Activated naive CD8-positive, alpha-beta T cell treated with anti-CD3 and anti-CD28 coated beads for 36 hours (primary cell): ENCODE measurements around the gene HCFC1. TPM values are rescaled to one million over a fixed set of nuclear protein-coding genes. Genes with fewer than 3 reads are reported as not detected.

Experiments used
- DNase-seq: peaks from one replicate; pipeline ENCODE4 v3.0.0; 2021
- H3K27ac Mint-ChIP-seq: one replicate; pipeline ENCODE4 v1.8.0; 2022; ENCODE audit warnings: mild to moderate bottlenecking, moderate library complexity, mixed read lengths
- H3K27me3 Mint-ChIP-seq: one replicate; pipeline ENCODE4 v1.8.0; 2022; ENCODE audit warnings: mild to moderate bottlenecking, mixed read lengths
- H3K36me3 Mint-ChIP-seq: one replicate; pipeline ENCODE4 v1.8.0; 2021; ENCODE audit warnings: mild to moderate bottlenecking, mixed read lengths
- H3K4me1 Mint-ChIP-seq: one replicate; pipeline ENCODE4 v1.8.0; 2021; ENCODE audit warnings: mixed read lengths
- H3K4me3 Mint-ChIP-seq: one replicate; pipeline ENCODE4 v1.8.0; 2022; ENCODE audit warnings: mild to moderate bottlenecking, moderate library complexity, mixed read lengths
- H3K9me3 Mint-ChIP-seq: one replicate; pipeline ENCODE4 v1.8.0; 2022; ENCODE audit warnings: mixed read lengths
- total RNA-seq, 2 experiments: library from RNA; stranded (reverse); gene quantifications; one replicate each; pipeline ENCODE4 v1.2.3, GENCODE V29; 2021

HCFC1 gene
- total RNA-seq, 2 experiments from 2014 or later = 140 to 142 TPM

- H3K36me3 Mint-ChIP-seq = peaks cover 29% of the 10 kb centered on the region
- no peaks in the 10 kb centered on the region for H3K9me3 Mint-ChIP-seq
- H3K4me3 Mint-ChIP-seq = peak within 1 kb of the TSS; percentile 100
- peaks cover 22% of the 10 kb centered on the region for H3K4me1 Mint-ChIP-seq
- peak; percentile 90 for DNase-seq
- no peaks in the 10 kb centered on the region for H3K27me3 Mint-ChIP-seq
- H3K27ac Mint-ChIP-seq = peak within 1 kb of the TSS; percentile 100
Observed at GRCh38 chrX:153972368-153973126, 929 bp upstream of the HCFC1 start, which contains the start of gene TMEM187. Gene TMEM187, plus strand, starts transcription at chrX:153972754. Its CDS starts 9,309 bp downstream, at chrX:153982063.

GRCh38 chrX:153971124-153971449, 531 bp downstream of the HCFC1 start:
- Mint-ChIP-seq H3K36me3 (peaks cover 39% of the 10 kb centered on the region), H3K9me3 (no peaks in the 10 kb centered on the region), H3K27ac (peak overlapping the region; percentile 100), H3K27me3 (no peaks in the 10 kb centered on the region), H3K4me3 (peak overlapping the region; percentile 100), H3K4me1 (peaks cover 35% of the 10 kb centered on the region)
- DNase-seq = peak; percentile 85

DNA sequence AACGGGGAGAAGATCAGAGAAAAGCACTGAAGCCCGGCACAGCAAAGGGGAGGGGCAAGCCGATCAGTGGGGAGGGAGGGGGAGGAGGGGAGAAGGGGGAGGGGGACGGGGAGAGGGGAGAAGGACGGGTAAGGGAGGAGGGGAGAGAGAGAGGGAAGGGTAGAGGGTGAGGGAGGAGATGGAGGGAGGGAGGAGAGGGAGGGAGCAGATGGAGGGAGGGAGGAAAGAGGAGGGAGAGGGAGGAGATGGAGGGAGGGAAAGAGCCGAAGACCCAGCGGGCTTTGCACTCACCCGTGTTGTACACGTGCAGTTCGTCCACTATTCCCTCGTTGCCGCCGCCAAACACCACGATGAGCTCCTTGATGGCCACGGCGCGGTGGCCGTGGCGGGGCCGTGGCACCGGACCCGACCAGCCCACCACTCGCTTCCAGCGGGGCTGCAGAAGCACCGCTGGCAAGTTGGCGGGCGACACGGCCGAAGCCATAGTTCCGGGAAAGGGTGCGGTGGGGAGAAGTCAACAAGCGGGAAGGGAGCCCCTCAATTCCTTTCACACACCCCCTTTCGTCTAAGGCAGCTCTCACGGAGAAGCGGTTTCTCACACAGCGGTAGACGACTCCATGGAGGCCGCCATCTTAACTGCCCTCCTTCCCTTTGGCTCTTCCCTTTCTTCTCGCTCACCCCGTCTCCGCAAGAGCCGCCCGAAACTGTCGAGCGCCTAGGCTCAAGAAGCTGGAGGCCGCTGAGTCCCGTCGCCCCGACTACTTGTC, 1.1 kb downstream of the HCFC1 start:
- peaks cover 33% of the 10 kb centered on the region for H3K4me1 Mint-ChIP-seq
- H3K27me3 Mint-ChIP-seq = no peaks in the 10 kb centered on the region
- H3K9me3 Mint-ChIP-seq = no peaks in the 10 kb centered on the region
- no peak for DNase-seq
- H3K4me3 Mint-ChIP-seq = peak overlapping the region; percentile 100
- peak overlapping the region; percentile 100 for H3K27ac Mint-ChIP-seq
- peaks cover 38% of the 10 kb centered on the region for H3K36me3 Mint-ChIP-seq

DNA sequence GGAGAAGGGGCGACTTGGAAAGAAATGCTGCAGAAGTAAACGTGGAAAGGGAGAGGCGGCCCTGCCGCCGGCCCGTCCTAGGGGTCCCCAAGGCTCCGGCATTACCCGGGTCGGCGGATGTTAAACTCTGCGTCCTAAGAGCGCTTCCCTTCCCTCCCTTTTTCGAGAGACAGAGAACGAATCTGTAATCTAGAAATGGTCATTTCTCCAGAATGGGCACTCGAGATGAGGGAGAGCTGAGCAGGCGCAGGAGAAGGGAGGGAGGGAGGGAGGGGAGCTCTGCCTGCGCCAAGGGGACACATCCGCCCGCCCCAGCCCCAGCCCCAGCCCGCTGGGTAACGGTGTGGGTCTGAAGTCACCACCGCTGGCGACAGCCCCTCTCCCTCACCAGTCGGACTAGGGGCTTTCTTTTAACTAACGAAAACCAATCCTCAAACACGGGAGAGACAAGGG, 1.7 kb downstream of the HCFC1 start:
- H3K36me3 Mint-ChIP-seq = peaks cover 38% of the 10 kb centered on the region
- DNase-seq = no peak

DNA sequence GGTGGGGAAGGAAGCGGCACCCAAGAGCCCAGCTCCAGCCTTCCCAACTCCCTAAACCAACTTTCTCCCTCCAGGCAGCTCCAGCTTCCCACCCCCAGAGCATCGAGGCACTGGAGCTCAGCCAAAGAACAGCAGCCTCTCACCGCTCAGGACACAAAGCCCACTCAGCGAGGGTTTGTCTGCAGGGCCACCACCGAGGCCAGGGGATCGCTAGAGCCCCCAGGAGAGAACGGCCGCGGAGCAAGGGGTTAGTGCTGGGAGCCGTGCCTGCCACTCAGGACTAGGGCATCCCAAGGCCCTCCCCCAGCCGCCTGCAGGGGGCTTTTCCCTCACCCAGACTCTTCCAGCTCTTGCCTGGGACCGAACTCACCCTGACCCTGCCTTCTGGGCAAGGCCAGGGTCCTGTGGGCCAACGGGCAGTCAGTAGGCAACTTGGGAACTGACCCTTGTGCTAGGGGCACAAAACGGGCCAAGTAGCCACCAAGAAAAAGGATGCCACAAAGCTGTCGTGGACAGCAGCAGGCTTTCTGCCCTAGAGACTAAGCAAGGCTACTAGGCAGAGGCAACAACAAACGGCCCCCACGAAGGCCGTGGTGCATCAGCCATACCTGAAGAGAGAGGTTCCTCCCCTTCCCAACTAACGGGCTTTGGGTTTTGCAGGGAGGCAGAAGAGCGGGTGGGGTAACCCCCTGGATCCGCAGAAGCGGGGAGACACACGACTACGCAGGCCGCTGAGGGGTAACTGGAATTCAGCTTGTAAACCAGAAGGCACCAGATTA, 2.3 kb downstream of the HCFC1 start:
- peak overlapping the region; percentile 96 for H3K27ac Mint-ChIP-seq
- H3K9me3 Mint-ChIP-seq = no peaks in the 10 kb centered on the region
- peak overlapping the region; percentile 100 for H3K4me3 Mint-ChIP-seq
- H3K36me3 Mint-ChIP-seq = peaks cover 38% of the 10 kb centered on the region
- H3K27me3 Mint-ChIP-seq = no peaks in the 10 kb centered on the region
- no peak for DNase-seq
- H3K4me1 Mint-ChIP-seq = peaks cover 30% of the 10 kb centered on the region

More for the DNA sequence above, 1.7 kb downstream of the HCFC1 start:
- Mint-ChIP-seq H3K4me3 (peak overlapping the region; percentile 100), H3K27ac (peak overlapping the region; percentile 96), H3K4me1 (peaks cover 35% of the 10 kb centered on the region), H3K27me3 (no peaks in the 10 kb centered on the region), H3K9me3 (no peaks in the 10 kb centered on the region)

GRCh38 chrX:153968754-153969124, 2.9 kb downstream of the HCFC1 start:
- no peaks in the 10 kb centered on the region for H3K27me3 Mint-ChIP-seq
- DNase-seq = peak; percentile 54
- peaks cover 38% of the 10 kb centered on the region for H3K36me3 Mint-ChIP-seq
- peak overlapping the region; percentile 96 for H3K27ac Mint-ChIP-seq
- H3K4me3 Mint-ChIP-seq = peak overlapping the region; percentile 100
- no peaks in the 10 kb centered on the region for H3K9me3 Mint-ChIP-seq
- H3K4me1 Mint-ChIP-seq = peaks cover 27% of the 10 kb centered on the region

DNA sequence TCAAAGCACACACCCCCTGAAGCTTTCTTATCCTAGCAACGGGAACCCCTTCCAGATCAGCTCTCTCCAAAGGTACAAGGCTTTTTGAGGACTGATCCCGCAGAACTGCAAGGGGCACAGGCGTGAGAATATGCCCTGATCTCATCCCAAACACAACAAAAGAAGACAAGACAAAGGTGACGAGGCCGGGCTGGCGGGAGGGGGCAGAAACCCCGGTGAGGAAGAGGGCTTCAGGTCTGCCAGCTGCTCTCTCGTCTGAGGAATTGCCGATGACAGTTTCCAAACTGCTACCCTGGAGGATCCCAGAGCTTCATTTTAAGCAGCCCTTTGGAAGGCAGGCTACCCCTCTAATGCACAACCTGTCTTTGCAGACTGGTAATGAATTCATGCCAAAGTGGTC, 3.4 kb downstream of the HCFC1 start:
- peak overlapping the region; percentile 100 for H3K4me3 Mint-ChIP-seq
- H3K36me3 Mint-ChIP-seq = peaks cover 38% of the 10 kb centered on the region
- no peaks in the 10 kb centered on the region for H3K9me3 Mint-ChIP-seq
- peaks cover 27% of the 10 kb centered on the region for H3K4me1 Mint-ChIP-seq
- H3K27ac Mint-ChIP-seq = peak overlapping the region; percentile 96
- DNase-seq = no peak
- no peaks in the 10 kb centered on the region for H3K27me3 Mint-ChIP-seq

GRCh38 chrX:153967536-153968224, 3.9 kb downstream of the HCFC1 start:
- H3K36me3 Mint-ChIP-seq = peaks cover 40% of the 10 kb centered on the region
- no peaks in the 10 kb centered on the region for H3K9me3 Mint-ChIP-seq
- H3K4me3 Mint-ChIP-seq = peak overlapping the region; percentile 100
- peaks cover 27% of the 10 kb centered on the region for H3K4me1 Mint-ChIP-seq
- H3K27ac Mint-ChIP-seq = peak overlapping the region; percentile 96
- H3K27me3 Mint-ChIP-seq = no peaks in the 10 kb centered on the region
- peak; percentile 41 for DNase-seq

- H3K4me1 Mint-ChIP-seq = peaks cover 27% of the 10 kb centered on the region
- peaks cover 43% of the 10 kb centered on the region for H3K36me3 Mint-ChIP-seq
- H3K27me3 Mint-ChIP-seq = no peaks in the 10 kb centered on the region
- H3K4me3 Mint-ChIP-seq = peak overlapping the region; percentile 100
- H3K27ac Mint-ChIP-seq = peak overlapping the region; percentile 96
- no peaks in the 10 kb centered on the region for H3K9me3 Mint-ChIP-seq
- DNase-seq = peak; percentile 49
Observed at GRCh38 chrX:153966841-153967535, 4.6 kb downstream of the HCFC1 start.

- no peak for DNase-seq
- Mint-ChIP-seq H3K4me3 (peak overlapping the region; percentile 100), H3K4me1 (peaks cover 27% of the 10 kb centered on the region), H3K27ac (peak overlapping the region; percentile 96), H3K27me3 (no peaks in the 10 kb centered on the region), H3K36me3 (peaks cover 41% of the 10 kb centered on the region), H3K9me3 (no peaks in the 10 kb centered on the region)
Observed at GRCh38 chrX:153966283-153966688, 5.3 kb downstream of the HCFC1 start.

- peak overlapping the region; percentile 34 for H3K4me3 Mint-ChIP-seq
- H3K4me1 Mint-ChIP-seq = peaks cover 27% of the 10 kb centered on the region
- H3K36me3 Mint-ChIP-seq = peaks cover 42% of the 10 kb centered on the region
- H3K9me3 Mint-ChIP-seq = no peaks in the 10 kb centered on the region
- H3K27ac Mint-ChIP-seq = peak overlapping the region; percentile 12
- H3K27me3 Mint-ChIP-seq = no peaks in the 10 kb centered on the region
- DNase-seq = no peak
Observed at GRCh38 chrX:153965406-153965805, 6.2 kb downstream of the HCFC1 start.

GRCh38 chrX:153964105-153964504, 7.5 kb downstream of the HCFC1 start:
- DNase-seq = no peak
- H3K4me1 Mint-ChIP-seq = peaks cover 27% of the 10 kb centered on the region
- no peak overlapping the region for H3K27ac Mint-ChIP-seq
- no peaks in the 10 kb centered on the region for H3K27me3 Mint-ChIP-seq
- H3K4me3 Mint-ChIP-seq = no peak overlapping the region
- no peaks in the 10 kb centered on the region for H3K9me3 Mint-ChIP-seq
- H3K36me3 Mint-ChIP-seq = peaks cover 34% of the 10 kb centered on the region

DNA sequence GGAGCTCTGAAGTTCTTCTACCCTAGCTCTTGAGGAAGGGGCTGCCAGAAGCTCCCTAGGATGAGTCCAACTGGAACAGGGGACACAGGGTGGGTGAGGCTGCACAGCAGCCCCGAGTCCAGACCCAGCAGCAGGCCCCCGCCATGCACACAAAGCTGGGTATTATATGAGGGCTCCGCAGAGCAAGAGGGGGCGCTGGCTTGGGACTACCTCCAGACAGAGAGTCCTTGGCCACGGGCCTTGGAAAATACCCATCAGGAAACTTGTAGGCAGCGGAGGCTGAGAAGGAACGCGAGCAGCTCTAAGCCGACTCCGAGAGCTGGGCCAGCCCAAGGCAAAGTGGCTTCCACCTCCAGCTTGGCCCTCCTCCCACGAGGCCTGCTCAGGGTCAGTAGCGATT, 8.1 kb downstream of the HCFC1 start:
- Mint-ChIP-seq H3K27me3 (no peaks in the 10 kb centered on the region), H3K4me1 (peaks cover 27% of the 10 kb centered on the region), H3K36me3 (peaks cover 30% of the 10 kb centered on the region), H3K4me3 (no peak overlapping the region), H3K27ac (no peak overlapping the region), H3K9me3 (no peaks in the 10 kb centered on the region)
- DNase-seq = no peak

DNA sequence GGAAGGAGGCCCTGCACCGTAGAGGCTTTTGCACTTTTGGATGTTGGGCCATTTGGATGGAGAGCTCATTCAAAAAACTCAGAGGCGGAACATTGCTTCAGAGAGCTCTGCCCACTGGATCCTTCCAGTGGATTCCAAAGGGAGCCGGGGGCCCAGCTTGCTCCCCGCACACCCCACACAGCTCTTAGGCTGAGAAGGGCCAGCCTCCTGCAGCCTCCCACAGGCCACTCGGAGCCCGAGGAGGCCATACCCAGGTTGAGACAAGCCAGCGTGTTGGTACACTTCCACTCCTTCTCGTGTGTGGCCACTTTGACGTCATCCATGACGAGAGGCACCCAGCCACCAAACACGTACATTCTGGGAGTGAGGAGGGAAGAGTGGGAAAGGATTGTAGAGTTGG, 10.3 kb downstream of the HCFC1 start:
- Mint-ChIP-seq H3K27ac (no peak overlapping the region), H3K4me3 (no peak overlapping the region), H3K27me3 (no peaks in the 10 kb centered on the region), H3K9me3 (no peaks in the 10 kb centered on the region), H3K4me1 (peaks cover 7% of the 10 kb centered on the region), H3K36me3 (peaks cover 10% of the 10 kb centered on the region)
- no peak for DNase-seq
